Epithelial cell of esophagus (primary cell): ENCODE measurements around the gene ZYX.
"Not testable (repeated sequence)": the region's sequence is repeated elsewhere in the genome, so short reads cannot be mapped to it uniquely, and the experiment has no call there.

Experiments used
- DNase-seq: peaks from one replicate; pipeline ENCODE4 v3.0.0; 2010; ENCODE audit warnings: low read depth
- H3K4me3 ChIP-seq: 2 replicates; pipeline ENCODE4 v1.5.1; 2011; ENCODE audit warnings: mild to moderate bottlenecking, low read length, control low read depth
- CTCF ChIP-seq: IDR thresholded peaks from 2 replicates; pipeline ENCODE4 v1.5.1; 2011; ENCODE audit warnings: low read depth, mild to moderate bottlenecking, low read length, control low read depth, inconsistent platforms; ENCODE audit not compliant: insufficient read depth; ENCODE audit errors: missing control alignments

The ZYX gene

GRCh38 chr7:143408686-143409561 lies 27.8 kb downstream of the ZYX start, which contains the start of gene EPHA1:
Gene EPHA1 (minus strand): TSS chr7:143408856. CDS start chr7:143408805, 51 bp downstream.
- peak; percentile 92 for DNase-seq
- peak within 1 kb of the TSS; percentile 86 for H3K4me3 ChIP-seq
- TF ChIP-seq CTCF = peak; percentile 64

- no peak for DNase-seq
- H3K4me3 ChIP-seq = no peak overlapping the region
- TF ChIP-seq CTCF = no peak
Measured at GRCh38 chr7:143410521-143411004, 29.4 kb downstream of the ZYX start.

- no peak for DNase-seq
Measured at GRCh38 chr7:143411976-143412708, 31.0 kb downstream of the ZYX start.

GRCh38 chr7:143413123-143413522 lies 32.0 kb downstream of the ZYX start:
- H3K4me3 ChIP-seq = no peak overlapping the region
- TF ChIP-seq CTCF = no peak

More at GRCh38 chr7:143411976-143412708, 31.0 kb downstream of the ZYX start:
- no peak overlapping the region for H3K4me3 ChIP-seq
- TF ChIP-seq CTCF = no peak

GRCh38 chr7:143415209-143415608 lies 34.1 kb downstream of the ZYX start:
- not testable (repeated sequence) for DNase-seq, H3K4me3 ChIP-seq

More at GRCh38 chr7:143413123-143413522, 32.0 kb downstream of the ZYX start:
- no peak for DNase-seq

- peak overlapping the region; percentile 9 for H3K4me3 ChIP-seq
- no peak for TF ChIP-seq CTCF
- peak; percentile 88 for DNase-seq
Measured at GRCh38 chr7:143415742-143416397, 34.7 kb downstream of the ZYX start.
